Renal pelvis (tissue), 3 donors: ENCODE results near the gene COX18. TPM values are rescaled to one million over a fixed set of nuclear protein-coding genes. Genes with fewer than 3 reads are reported as not detected.

ENCODE experiments used
- polyA plus RNA-seq, 3 donors: library from polyadenylated mRNA; unstranded; fragments of 120-200 nt; gene quantifications; one replicate each; pipeline ENCODE4 v1.2.1, GENCODE V29; 2013; ENCODE audit not compliant: insufficient read length in 3 of 3

COX18 gene
- polyA plus RNA-seq, 3 donors, result 15.8 to 19.4 (median 17.9) TPM

Other genes with a start within 250 kb of the COX18 start
- 10 to 100 TPM; 74.7 to 81.2 (median 75.3) TPM for gene ANKRD17, start 189.1 kb upstream of the COX18 start, polyA plus RNA-seq